CD4-positive, alpha-beta T cell (primary cell): ENCODE measurements around the gene JAKMIP2. TPM values are rescaled to one million over a fixed set of nuclear protein-coding genes. Genes with fewer than 3 reads are reported as not detected.

Source experiments
- ATAC-seq: fragments of 200-7000 bp; cut with Tn5 transposase; one replicate; pipeline ENCODE4 v1.10.0; 2022; ENCODE audit warnings: mild to moderate bottlenecking; ENCODE audit not compliant: poor library complexity
- CTCF ChIA-PET: fragments of 350-600 bp; sonication (Branson Sonifier 250); formaldehyde crosslinking; loops from one replicate; lab custom pipeline; 2021; ENCODE audit warnings: antibody characterized with exemption, inconsistent platforms; lab: Charles Lee
- POLR2A ChIA-PET: fragments of 350-600 bp; sonication (Branson Sonifier 250); formaldehyde crosslinking; loops from one replicate; lab custom pipeline; 2021; ENCODE audit warnings: antibody characterized with exemption, inconsistent platforms; lab: Charles Lee
- DNase-seq, 14 experiments: peaks; one replicate each; pipeline ENCODE4 v3.0.0-alpha.2; 2013 to 2020; ENCODE audit warnings: mixed read lengths in 2 of 14
- H3K27ac ChIP-seq, 2 donors: one replicate each; pipeline versions ENCODE4 v1.5.1 to v1.7.0; 2013; ENCODE audit warnings: low read length in 2 of 2, low read depth in 1 of 2, mild to moderate bottlenecking in 1 of 2
- H3K27me3 ChIP-seq, 2 experiments: 1 replicate in 1 of 2; 2 replicates in 1 of 2; pipeline versions ENCODE4 v1.6.1 to v1.7.0; 2013; ENCODE audit warnings: low read length in 2 of 2, control low read depth in 1 of 2, mild to moderate bottlenecking in 1 of 2, moderate library complexity in 1 of 2; ENCODE audit not compliant: insufficient read depth in 2 of 2, control insufficient read depth in 1 of 2
- H3K36me3 ChIP-seq: one replicate; pipeline ENCODE4 v1.6.1; 2013; ENCODE audit warnings: low read length, control low read depth; ENCODE audit not compliant: insufficient read depth
- H3K4me1 ChIP-seq: one replicate; pipeline ENCODE4 v1.6.1; 2013; ENCODE audit warnings: low read length, control low read depth; ENCODE audit not compliant: insufficient read depth
- H3K4me3 ChIP-seq: one replicate; pipeline ENCODE4 v1.5.1; 2013; ENCODE audit warnings: mild to moderate bottlenecking, low read length, moderate library complexity
- H3K9me3 ChIP-seq, 2 experiments: 1 replicate in 1 of 2; 2 replicates in 1 of 2; pipeline versions ENCODE4 v1.6.1 to v1.7.0; 2013; ENCODE audit warnings: low read length in 2 of 2, mild to moderate bottlenecking in 2 of 2, control low read depth in 1 of 2, moderate library complexity in 1 of 2; ENCODE audit not compliant: control insufficient read depth in 1 of 2, insufficient read depth in 1 of 2
- H3K27ac Mint-ChIP-seq: one replicate; pipeline ENCODE4 v1.8.0; 2020; ENCODE audit warnings: mixed read lengths
- H3K27me3 Mint-ChIP-seq: one replicate; pipeline ENCODE4 v1.8.0; 2021; ENCODE audit warnings: mixed read lengths
- H3K36me3 Mint-ChIP-seq: one replicate; pipeline ENCODE4 v1.8.0; 2021; ENCODE audit warnings: low read depth, mixed read lengths
- H3K4me1 Mint-ChIP-seq: one replicate; pipeline ENCODE4 v1.8.0; 2021; ENCODE audit warnings: low read depth, mixed read lengths
- H3K4me3 Mint-ChIP-seq: one replicate; pipeline ENCODE4 v1.8.0; 2020; ENCODE audit warnings: mild to moderate bottlenecking, mixed read lengths
- H3K9me3 Mint-ChIP-seq: one replicate; pipeline ENCODE4 v1.8.0; 2020; ENCODE audit warnings: mixed read lengths
- CTCF ChIP-seq: fragments of 200-600 bp; IDR thresholded peaks from one replicate; pipeline ENCODE4 v1.8.0; 2022; ENCODE audit warnings: antibody characterized with exemption, mild to moderate bottlenecking
- intact Hi-C, 2 experiments: fragments of 100-400 bp; cut with DNase I in 1 of 2; cut with micrococcal nuclease in 1 of 2; formaldehyde crosslinking; loops; one replicate each; pipeline versions ENCODE4 v1.15.1 to v1.9.0; 2023 to 2025; cut with DNase I, micrococcal nuclease
- total RNA-seq, 174 experiments: library from RNA in 2 of 174; stranded (reverse) in 2 of 174; gene quantifications; one replicate each; pipeline ENCODE4 v1.2.3 and lab custom pipeline; 2021 to 2026

The JAKMIP2 gene
- total RNA-seq, 2 experiments from 2014 or later: 0.74 to 1.3 TPM

- H3K4me1 Mint-ChIP-seq: no peaks in the 10 kb centered on the region
- no peaks in the 10 kb centered on the region for H3K27me3 Mint-ChIP-seq
- H3K36me3 Mint-ChIP-seq: no peaks in the 10 kb centered on the region
- Histone ChIP-seq H3K4me3 (no peak overlapping the region), H3K36me3 (no peaks in the 10 kb centered on the region), H3K27ac (no peak overlapping the region), H3K27me3 (no peaks in the 10 kb centered on the region), H3K4me1 (no peaks in the 10 kb centered on the region), H3K9me3 (peaks cover 0 to 5% of the 10 kb centered on the region in 2 experiments)
- CTCF ChIA-PET: no interaction called here
- H3K4me3 Mint-ChIP-seq: no peak overlapping the region
- no peak for ATAC-seq
- H3K27ac Mint-ChIP-seq: no peak overlapping the region
- H3K9me3 Mint-ChIP-seq: no peaks in the 10 kb centered on the region
- POLR2A ChIA-PET: no interaction called here
- no peak for DNase-seq
- intact Hi-C loops: no loop called here
- TF ChIP-seq CTCF: no peak
Measured at GRCh38 chr5:147735621-147736125, 46.9 kb downstream of the JAKMIP2 start.

GRCh38 chr5:147734894-147735293, 47.6 kb downstream of the JAKMIP2 start:
- DNase-seq: no peak
- no peaks in the 10 kb centered on the region for H3K4me1 ChIP-seq
- H3K4me3 Mint-ChIP-seq: no peak overlapping the region
- H3K27ac Mint-ChIP-seq: no peak overlapping the region
- no peaks in the 10 kb centered on the region for H3K9me3 Mint-ChIP-seq
- H3K27me3 ChIP-seq: no peaks in the 10 kb centered on the region
- no peaks in the 10 kb centered on the region for H3K4me1 Mint-ChIP-seq
- ATAC-seq: no peak
- ChIA-PET POLR2A (no interaction called here), CTCF (no interaction called here)
- no peak for TF ChIP-seq CTCF
- no peak overlapping the region for H3K4me3 ChIP-seq
- no peaks in the 10 kb centered on the region for H3K36me3 Mint-ChIP-seq
- H3K27ac ChIP-seq: no peak overlapping the region
- H3K27me3 Mint-ChIP-seq: no peaks in the 10 kb centered on the region
- H3K36me3 ChIP-seq: no peaks in the 10 kb centered on the region
- intact Hi-C loops: no loop called here
- peaks cover 0 to 5% of the 10 kb centered on the region in 2 experiments for H3K9me3 ChIP-seq

GRCh38 chr5:147733075-147733474, 49.5 kb downstream of the JAKMIP2 start:
- POLR2A ChIA-PET: no interaction called here
- no peaks in the 10 kb centered on the region for H3K4me1 Mint-ChIP-seq
- no peak for TF ChIP-seq CTCF
- H3K4me1 ChIP-seq: no peaks in the 10 kb centered on the region
- H3K4me3 ChIP-seq: no peak overlapping the region
- H3K27me3 ChIP-seq: no peaks in the 10 kb centered on the region
- DNase-seq: no peak
- intact Hi-C loops: no loop called here
- H3K27me3 Mint-ChIP-seq: no peaks in the 10 kb centered on the region
- CTCF ChIA-PET: no interaction called here
- no peaks in the 10 kb centered on the region for H3K36me3 ChIP-seq
- no peak overlapping the region for H3K27ac Mint-ChIP-seq
- H3K36me3 Mint-ChIP-seq: no peaks in the 10 kb centered on the region
- no peak overlapping the region for H3K4me3 Mint-ChIP-seq
- ATAC-seq: no peak
- no peak overlapping the region for H3K27ac ChIP-seq
- no peaks in the 10 kb centered on the region for H3K9me3 ChIP-seq
- no peaks in the 10 kb centered on the region for H3K9me3 Mint-ChIP-seq
